Parathyroid adenoma (tissue), 2 donors: ENCODE measurements around the gene CTTN.

Experiments used
- H2AFZ ChIP-seq: fragments of 300-600 bp; sonication (generic); one replicate; pipeline ENCODE4 v1.7.0; 2017; ENCODE audit warnings: antibody characterized with exemption, mild to moderate bottlenecking
- H3K27ac ChIP-seq: fragments of 300-600 bp; sonication (generic); one replicate; pipeline ENCODE4 v1.7.0; 2017
- H3K27me3 ChIP-seq: fragments of 300-600 bp; sonication (generic); one replicate; pipeline ENCODE4 v1.7.0; 2017; ENCODE audit warnings: low read length; ENCODE audit not compliant: control insufficient read depth, insufficient read depth
- H3K36me3 ChIP-seq: fragments of 300-600 bp; sonication (generic); one replicate; pipeline ENCODE4 v1.7.0; 2017; ENCODE audit warnings: low read length; ENCODE audit not compliant: control insufficient read depth, insufficient read depth
- H3K4me1 ChIP-seq: fragments of 300-600 bp; sonication (generic); one replicate; pipeline ENCODE4 v1.7.0; 2017; ENCODE audit warnings: control low read depth
- H3K4me2 ChIP-seq: fragments of 300-600 bp; sonication (generic); one replicate; pipeline ENCODE4 v1.7.0; 2017; ENCODE audit warnings: low read length
- H3K4me3 ChIP-seq: fragments of 300-600 bp; sonication (generic); one replicate; pipeline ENCODE4 v1.7.0; 2017; ENCODE audit warnings: low read depth, low read length
- H3K79me2 ChIP-seq: fragments of 300-600 bp; sonication (generic); one replicate; pipeline ENCODE4 v1.7.0; 2017; ENCODE audit warnings: control low read depth
- H3K9ac ChIP-seq: fragments of 300-600 bp; sonication (generic); one replicate; pipeline ENCODE4 v1.7.0; 2017; ENCODE audit warnings: mild to moderate bottlenecking
- H3K9me3 ChIP-seq: fragments of 300-600 bp; sonication (generic); one replicate; pipeline ENCODE4 v1.7.0; 2017; ENCODE audit warnings: low read length; ENCODE audit not compliant: control insufficient read depth
- CTCF ChIP-seq: fragments of 300-600 bp; sonication (generic); IDR thresholded peaks from one replicate; pipeline ENCODE4 v1.7.0; 2017; ENCODE audit warnings: antibody characterized with exemption, mild to moderate bottlenecking
- donor health status: primary hyperparathyroidism.

CTTN gene

DNA sequence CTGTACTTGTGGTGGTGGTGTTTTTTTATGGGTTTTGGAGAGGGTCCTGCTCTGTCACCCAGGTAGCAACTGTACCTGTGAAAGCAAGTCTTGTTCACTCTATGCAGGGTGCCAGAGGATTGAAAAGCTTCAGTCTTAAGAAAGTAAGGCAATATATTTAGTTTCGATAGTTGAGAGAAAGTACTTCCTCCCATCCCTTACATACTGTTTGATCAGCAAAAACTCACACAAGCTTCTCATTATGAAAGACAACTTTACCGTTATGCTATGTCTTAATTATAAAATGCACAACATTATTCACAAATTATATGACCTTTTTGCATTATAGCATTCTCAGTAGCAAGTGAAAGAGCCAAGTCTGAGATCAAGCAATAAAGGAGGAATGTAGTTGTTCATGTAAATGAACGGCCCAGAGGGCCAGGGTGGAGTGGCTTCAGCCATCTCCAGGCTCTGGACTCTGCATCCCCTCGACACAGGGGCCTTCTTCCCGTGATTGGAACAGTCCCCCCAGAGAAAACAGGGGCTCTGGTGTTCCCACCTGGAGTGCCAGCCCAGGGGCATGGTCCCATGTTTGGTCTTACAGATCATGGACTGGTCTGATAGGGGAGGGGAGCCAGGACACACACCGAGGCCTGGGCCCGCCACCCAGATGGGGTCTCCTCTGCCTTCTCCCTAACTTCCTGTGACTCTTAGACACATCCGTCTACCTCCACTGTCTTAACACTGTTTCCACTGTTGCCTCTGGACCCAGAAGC lies 38.7 kb upstream of the CTTN start:
- Histone ChIP-seq H2AFZ (no peak overlapping the region), H3K4me2 (no peak overlapping the region), H3K36me3 (no peaks in the 10 kb centered on the region), H3K9me3 (no peaks in the 10 kb centered on the region), H3K79me2 (no peaks in the 10 kb centered on the region), H3K4me3 (no peak overlapping the region), H3K4me1 (no peaks in the 10 kb centered on the region), H3K9ac (no peak overlapping the region), H3K27me3 (no peaks in the 10 kb centered on the region), H3K27ac (no peak overlapping the region)
- no peak for TF ChIP-seq CTCF

GRCh38 chr11:70360211-70360610 lies 38.1 kb upstream of the CTTN start:
- Histone ChIP-seq H2AFZ (no peak overlapping the region), H3K4me3 (no peak overlapping the region), H3K27ac (no peak overlapping the region), H3K27me3 (no peaks in the 10 kb centered on the region), H3K79me2 (no peaks in the 10 kb centered on the region), H3K9ac (no peak overlapping the region), H3K4me2 (no peak overlapping the region), H3K36me3 (no peaks in the 10 kb centered on the region), H3K9me3 (no peaks in the 10 kb centered on the region), H3K4me1 (no peaks in the 10 kb centered on the region)
- TF ChIP-seq CTCF, result no peak

GRCh38 chr11:70364178-70364577 lies 34.2 kb upstream of the CTTN start:
- H3K4me2 ChIP-seq, result no peak overlapping the region
- H3K4me1 ChIP-seq, result no peaks in the 10 kb centered on the region
- H3K36me3 ChIP-seq, result no peaks in the 10 kb centered on the region
- TF ChIP-seq CTCF, result no peak
- H3K4me3 ChIP-seq, result no peak overlapping the region
- H3K27ac ChIP-seq, result no peak overlapping the region
- no peaks in the 10 kb centered on the region for H3K79me2 ChIP-seq
- no peak overlapping the region for H2AFZ ChIP-seq
- H3K9ac ChIP-seq, result no peak overlapping the region
- no peaks in the 10 kb centered on the region for H3K9me3 ChIP-seq
- H3K27me3 ChIP-seq, result no peaks in the 10 kb centered on the region

GRCh38 chr11:70364745-70365543 lies 33.4 kb upstream of the CTTN start:
- Histone ChIP-seq H3K4me3 (no peak overlapping the region), H2AFZ (no peak overlapping the region), H3K27ac (no peak overlapping the region), H3K4me2 (no peak overlapping the region), H3K9ac (no peak overlapping the region), H3K9me3 (no peaks in the 10 kb centered on the region), H3K27me3 (no peaks in the 10 kb centered on the region), H3K79me2 (no peaks in the 10 kb centered on the region), H3K36me3 (no peaks in the 10 kb centered on the region), H3K4me1 (no peaks in the 10 kb centered on the region)
- no peak for TF ChIP-seq CTCF
